Transverse colon (tissue), 4 donors: ENCODE data around the gene MTO1. TPM values are rescaled to one million over a fixed set of nuclear protein-coding genes. Genes with fewer than 3 reads are reported as not detected.
"Not testable (repeated sequence)": the region's sequence is repeated elsewhere in the genome, so short reads cannot be mapped to it uniquely, and the experiment has no call there.

Source experiments
- DNase-seq: peaks from one replicate; pipeline ENCODE4 v3.0.0-alpha.2; 2019
- H3K27ac ChIP-seq, 4 donors: fragments of 200-600 bp; sonication (generic); 2 replicates each; pipeline ENCODE4 v1.5.1; 2016 to 2018; ENCODE audit warnings: inconsistent platforms in 4 of 4
- H3K27me3 ChIP-seq: fragments of 200-600 bp; sonication (generic); 2 replicates; pipeline ENCODE4 v1.5.1; 2017; ENCODE audit warnings: inconsistent platforms
- H3K36me3 ChIP-seq, 4 donors: fragments of 200-600 bp; sonication (generic); 2 replicates each; pipeline ENCODE4 v1.5.1; 2017 to 2019; ENCODE audit warnings: inconsistent platforms in 4 of 4
- H3K4me1 ChIP-seq, 4 donors: fragments of 200-600 bp; sonication (generic); 2 replicates each; pipeline ENCODE4 v1.5.1; 2017 to 2020; ENCODE audit warnings: inconsistent platforms in 4 of 4
- H3K4me3 ChIP-seq, 4 donors: fragments of 200-600 bp; sonication (generic); 1 replicate in 1 of 4; 2 replicates in 3 of 4; pipeline versions ENCODE4 v1.5.1 to v1.6.1; 2017 to 2019; ENCODE audit warnings: inconsistent platforms in 4 of 4
- H3K9me3 ChIP-seq, 2 donors: fragments of 200-600 bp; sonication (generic); 2 replicates each; pipeline ENCODE4 v1.5.1; 2017 to 2019; ENCODE audit warnings: inconsistent platforms in 2 of 2
- CTCF ChIP-seq, 5 experiments: fragments of 200-600 bp in 3 of 5; fragments of 450-650 bp in 2 of 5; sonication (generic) in 3 of 5; IDR thresholded peaks; 1 replicate in 2 of 5; 2 replicates in 3 of 5; pipeline ENCODE4 v1.5.1; 2016 to 2017; ENCODE audit warnings: antibody characterized with exemption in 5 of 5, inconsistent platforms in 3 of 5, mild to moderate bottlenecking in 2 of 5, moderate library complexity in 1 of 5
- EP300 ChIP-seq: sonication (generic); formaldehyde crosslinking; IDR thresholded peaks from one replicate; pipeline ENCODE4 v1.6.1; 2017; ENCODE audit warnings: antibody characterized with exemption, low read depth
- POLR2A ChIP-seq: fragments of 450-650 bp; IDR thresholded peaks from one replicate; pipeline ENCODE4 v1.6.1; 2016; ENCODE audit warnings: antibody characterized with exemption, mild to moderate bottlenecking, moderate library complexity
- POLR2AphosphoS5 ChIP-seq, 3 donors: sonication (generic); formaldehyde crosslinking; IDR thresholded peaks; one replicate each; pipeline ENCODE4 v1.6.1; 2016; ENCODE audit warnings: antibody characterized with exemption in 3 of 3
- WGBS, 2 donors: methylation state at CpG; one replicate each; pipeline ENCODE4 v1.1.5; 2018; ENCODE audit warnings: low coverage in 1 of 2; 5-methylcytosine and 5-hydroxymethylcytosine counted together
- in situ Hi-C, 4 donors: fragments of 200-750 bp; cut with MboI; loops; one replicate each; pipeline versions ENCODE4 v1.15.0 to v1.15.1; 2017; ENCODE audit warnings: low sequenced_read_pairs in 3 of 4, low pct_ligation_motif_present in 1 of 4, low pct_unique_long_range_greater_than_20kb in 1 of 4
- intact Hi-C: fragments of 100-400 bp; cut with DNase I; formaldehyde crosslinking; loops from one replicate; pipeline ENCODE4 v1.15.1; 2023; ENCODE audit warnings: low total_unique reads
- total RNA-seq, 4 donors: library from RNA; depleted of rRNA; stranded (reverse); fragments of >200 nt; gene quantifications; one replicate each; pipeline ENCODE4 v1.1.0, GENCODE V29; 2016

The MTO1 gene
- total RNA-seq, 4 donors from 2014 or later = 9.6 to 27.7 (median 22.2) TPM

GRCh38 chr6:73455865-73456629 is 5.5 kb upstream of the MTO1 start:
- no peaks in the 10 kb centered on the region for H3K9me3 ChIP-seq
- H3K36me3 ChIP-seq = no peaks in the 10 kb centered on the region
- in situ Hi-C loops (no loop called here), intact Hi-C loops (no loop called here)
- TF ChIP-seq POLR2AphosphoS5 (IDR thresholded peaks at IDR 0.05) (no peak), POLR2A (no peak), CTCF (IDR thresholded peaks at IDR 0.05) (no peak), EP300 (no peak)
- H3K27me3 ChIP-seq = no peaks in the 10 kb centered on the region
- no peak for DNase-seq
- H3K4me3 ChIP-seq = no peak overlapping the region
- WGBS, 2 donors = 50 to 62% methylated on average over 3 of the region's 3 CpGs
- H3K4me1 ChIP-seq = peaks cover 0 to 18% (median 4%) of the 10 kb centered on the region in 4 donors
- no peak overlapping the region for H3K27ac ChIP-seq

GRCh38 chr6:73459474-73459873 is 2.1 kb upstream of the MTO1 start:
- peaks cover 0 to 30% (median 16%) of the 10 kb centered on the region in 4 donors for H3K4me1 ChIP-seq
- H3K36me3 ChIP-seq, H3K27me3 ChIP-seq, H3K27ac ChIP-seq, in situ Hi-C loops, DNase-seq, intact Hi-C loops, H3K4me3 ChIP-seq, H3K9me3 ChIP-seq: not testable (repeated sequence)
- 80 to 82% methylated on average over 2 to 7 of the region's 7 CpGs for WGBS, 2 donors

GRCh38 chr6:73460056-73460455 is 1.5 kb upstream of the MTO1 start:
- TF ChIP-seq POLR2A (no peak), EP300 (no peak), POLR2AphosphoS5 (IDR thresholded peaks at IDR 0.05) (no peak), CTCF (IDR thresholded peaks at IDR 0.05) (no peak)
- no peak overlapping the region for H3K27ac ChIP-seq

GRCh38 chr6:73471686-73472290 is 10.3 kb downstream of the MTO1 start:
- peak overlapping the region; percentile 11 to 52 (median 22) for H3K27ac ChIP-seq
- intact Hi-C loops = no loop called here

More at GRCh38 chr6:73460056-73460455, 1.5 kb upstream of the MTO1 start:
- in situ Hi-C loops (no loop called here), intact Hi-C loops (no loop called here)
- DNase-seq = no peak
- no peaks in the 10 kb centered on the region for H3K27me3 ChIP-seq
- peaks cover 0 to 32% (median 16%) of the 10 kb centered on the region in 4 donors for H3K4me1 ChIP-seq
- no peaks in the 10 kb centered on the region for H3K36me3 ChIP-seq
- no peaks in the 10 kb centered on the region for H3K9me3 ChIP-seq
- 71 to 73% methylated on average over 1 to 5 of the region's 5 CpGs for WGBS, 2 donors
- no peak overlapping the region for H3K4me3 ChIP-seq

More at GRCh38 chr6:73471686-73472290, 10.3 kb downstream of the MTO1 start:
- DNase-seq = no peak
- Histone ChIP-seq H3K9me3 (no peaks in the 10 kb centered on the region), H3K36me3 (peaks cover 0 to 83% (median 34%) of the 10 kb centered on the region in 4 donors), H3K4me3 (no peak overlapping the region), H3K27me3 (no peaks in the 10 kb centered on the region), H3K4me1 (no peaks in the 10 kb centered on the region)
- WGBS, 2 donors = 56 to 69% methylated on average over 2 of the region's 2 CpGs
- in situ Hi-C loops = no loop called here
- no peak for TF ChIP-seq CTCF (IDR thresholded peaks at IDR 0.05)
- no peak for TF ChIP-seq POLR2AphosphoS5 (IDR thresholded peaks at IDR 0.05)
- TF ChIP-seq POLR2A = no peak
- no peak for TF ChIP-seq EP300
